WTC11 (cell line): ENCODE results near the gene PAPOLG.

Experiments used
- JUN ChIP-seq: sonication (generic); formaldehyde crosslinking; IDR thresholded peaks from 2 replicates; pipeline ENCODE4 v1.8.0; 2023; ENCODE audit warnings: mild to moderate bottlenecking, missing genetic modification reagents
- SP1 ChIP-seq: sonication (generic); formaldehyde crosslinking; conservative IDR thresholded peaks from 2 replicates; pipeline ENCODE4 v1.8.1; 2022; ENCODE audit warnings: missing genetic modification reagents
- TCF7 ChIP-seq: sonication (generic); formaldehyde crosslinking; IDR thresholded peaks from 2 replicates; pipeline ENCODE4 v1.8.0; 2022; ENCODE audit warnings: mild to moderate bottlenecking, low read depth, missing genetic modification reagents, moderate library complexity
- TEAD1 ChIP-seq: sonication (generic); formaldehyde crosslinking; IDR thresholded peaks from 2 replicates; pipeline ENCODE4 v1.8.0; 2022; ENCODE audit warnings: mild to moderate bottlenecking, missing genetic modification reagents
- TP53 ChIP-seq: sonication (generic); formaldehyde crosslinking; IDR thresholded peaks from 2 replicates; pipeline ENCODE4 v1.8.1; 2023; ENCODE audit warnings: mild to moderate bottlenecking, missing genetic modification reagents
- TF ChIP-seq, protein P1 (sequence below): fragments of 200-600 bp; IDR thresholded peaks from 2 replicates; pipeline ENCODE4 v1.8.0; 2022; ENCODE audit warnings: antibody characterized with exemption
- TF ChIP-seq, protein P2 (sequence below): sonication (generic); formaldehyde crosslinking; IDR thresholded peaks from 2 replicates; pipeline ENCODE4 v1.8.1; 2023; ENCODE audit warnings: mild to moderate bottlenecking, missing genetic modification reagents, moderate library complexity

DNA sequence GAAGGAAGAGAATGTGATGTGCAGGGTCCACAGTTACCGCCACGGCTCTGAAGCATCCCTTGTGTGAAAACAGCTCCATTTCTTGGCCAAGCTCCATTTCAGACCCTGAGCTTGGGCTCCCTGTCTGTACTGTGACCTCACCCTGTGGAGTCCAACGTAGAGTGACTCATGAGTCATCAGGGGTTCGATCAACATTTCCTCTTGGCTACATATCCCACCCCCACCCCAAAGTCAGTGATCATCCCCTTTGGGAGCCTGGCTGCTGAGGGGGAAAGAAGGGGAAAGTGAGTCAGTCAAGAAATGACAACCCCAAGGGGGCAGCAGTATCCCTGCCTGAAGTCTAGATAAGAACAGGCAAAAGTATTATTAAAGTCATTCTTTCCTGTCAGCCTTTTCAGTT lies 62.2 kb downstream of the PAPOLG start:
- TF ChIP-seq, protein P1, sequence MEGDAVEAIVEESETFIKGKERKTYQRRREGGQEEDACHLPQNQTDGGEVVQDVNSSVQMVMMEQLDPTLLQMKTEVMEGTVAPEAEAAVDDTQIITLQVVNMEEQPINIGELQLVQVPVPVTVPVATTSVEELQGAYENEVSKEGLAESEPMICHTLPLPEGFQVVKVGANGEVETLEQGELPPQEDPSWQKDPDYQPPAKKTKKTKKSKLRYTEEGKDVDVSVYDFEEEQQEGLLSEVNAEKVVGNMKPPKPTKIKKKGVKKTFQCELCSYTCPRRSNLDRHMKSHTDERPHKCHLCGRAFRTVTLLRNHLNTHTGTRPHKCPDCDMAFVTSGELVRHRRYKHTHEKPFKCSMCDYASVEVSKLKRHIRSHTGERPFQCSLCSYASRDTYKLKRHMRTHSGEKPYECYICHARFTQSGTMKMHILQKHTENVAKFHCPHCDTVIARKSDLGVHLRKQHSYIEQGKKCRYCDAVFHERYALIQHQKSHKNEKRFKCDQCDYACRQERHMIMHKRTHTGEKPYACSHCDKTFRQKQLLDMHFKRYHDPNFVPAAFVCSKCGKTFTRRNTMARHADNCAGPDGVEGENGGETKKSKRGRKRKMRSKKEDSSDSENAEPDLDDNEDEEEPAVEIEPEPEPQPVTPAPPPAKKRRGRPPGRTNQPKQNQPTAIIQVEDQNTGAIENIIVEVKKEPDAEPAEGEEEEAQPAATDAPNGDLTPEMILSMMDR, result no peak
- TF ChIP-seq TCF7 (CRISPR knock-in tag) (no peak), TEAD1 (CRISPR knock-in tag) (no peak), JUN (no peak), TP53 (CRISPR knock-in tag) (no peak), SP1 (CRISPR knock-in tag) (no peak)
- TF ChIP-seq, protein P2, sequence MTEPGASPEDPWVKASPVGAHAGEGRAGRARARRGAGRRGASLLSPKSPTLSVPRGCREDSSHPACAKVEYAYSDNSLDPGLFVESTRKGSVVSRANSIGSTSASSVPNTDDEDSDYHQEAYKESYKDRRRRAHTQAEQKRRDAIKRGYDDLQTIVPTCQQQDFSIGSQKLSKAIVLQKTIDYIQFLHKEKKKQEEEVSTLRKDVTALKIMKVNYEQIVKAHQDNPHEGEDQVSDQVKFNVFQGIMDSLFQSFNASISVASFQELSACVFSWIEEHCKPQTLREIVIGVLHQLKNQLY (CRISPR knock-in tag), result no peak
